ENCODE measurements around the gene AOPEP. TPM values are rescaled to one million over a fixed set of nuclear protein-coding genes. Genes with fewer than 3 reads are reported as not detected.

AOPEP gene
- total and polyA plus RNA-seq, 2 of the 13 experiments (the other 11 are each of a cell fraction or from before 2014, with no cell fraction given): 22.2 to 41.6 TPM

- intact Hi-C loops (cut with micrococcal nuclease; ENCODE audit: unreplicated experiment) (no loop called here), in situ Hi-C loops (cut with HindIII; ENCODE audit: extremely low pct_ligation_motif_present, low pct_unique_long_range_greater_than_20kb) (no loop called here)
- FAIRE-seq (no peak), DNase-seq (ENCODE audit: low spot score) (no peak), ATAC-seq (no peak)
- Histone ChIP-seq H2AFZ (ENCODE audit: low read length) (no peak overlapping the region), H3K27ac (ENCODE audit: extremely low read length, insufficient read depth, low read length) (no peak overlapping the region), H4K20me1 (ENCODE audit: insufficient read depth, low read length) (peaks cover 21% of the 10 kb centered on the region), H3K4me3 (replicated peaks in 1 of 3; ENCODE audit: insufficient read depth in 1 of 3, low read depth in 2 of 3, low read length in 3 of 3) (no peak overlapping the region), H3K36me3 (replicated peaks in 1 of 2; ENCODE audit: control insufficient read depth in 1 of 2, insufficient read depth in 2 of 2, low read length in 2 of 2) (peaks cover 48 to 80% of the 10 kb centered on the region in 2 experiments), H3K27me3 (ENCODE audit: control insufficient read depth in 1 of 2, insufficient read depth in 2 of 2, low read length in 2 of 2) (no peaks in the 10 kb centered on the region; a peak in 1 of 5 replicates), H3K79me2 (ENCODE audit: insufficient read depth, low read length) (peaks cover 4% of the 10 kb centered on the region), H3K4me1 (ENCODE audit: insufficient read depth, low read length) (no peaks in the 10 kb centered on the region), H3K9ac (ENCODE audit: insufficient read depth, low read depth, low read length) (no peak overlapping the region), H3K4me2 (ENCODE audit: low read depth, low read length) (no peak overlapping the region), H3K9me3 (ENCODE audit: low read length) (no peaks in the 10 kb centered on the region)
- WGBS (ENCODE audit: low lambda C conversion rate): 98% methylated on average over 19 of the region's 19 CpGs
- no peak for TF ChIP-seq XBP1 (CRISPR knock-in tag; IDR thresholded peaks at IDR 0.05)
- TF ChIP-seq NR1H2 (CRISPR knock-in tag; IDR thresholded peaks at IDR 0.05; ENCODE audit: borderline replicate concordance, low read depth): no peak
- no peak for TF ChIP-seq MAFF (IDR thresholded peaks at IDR 0.05; ENCODE audit: low read depth, low read length)
- no peak for TF ChIP-seq ZNF264 (CRISPR knock-in tag; IDR thresholded peaks at IDR 0.05)
- TF ChIP-seq MNT (IDR thresholded peaks at IDR 0.05): no peak
- no peak for TF ChIP-seq PRMT3 (CRISPR knock-in tag; IDR thresholded peaks at IDR 0.05; ENCODE audit: borderline replicate concordance, low read depth)
- peak; percentile 93 for TF ChIP-seq RBM22 (optimal IDR thresholded peaks at IDR 0.05; ENCODE audit: low read length)
- peak; percentile 14 for TF ChIP-seq AGO2 (optimal IDR thresholded peaks at IDR 0.05; ENCODE audit: low read depth, low read length)
- TF ChIP-seq KLF9 (CRISPR knock-in tag; IDR thresholded peaks at IDR 0.05; ENCODE audit: low read depth): no peak
- no peak for TF ChIP-seq ATF6 (CRISPR knock-in tag; conservative IDR thresholded peaks at IDR 0.05)
- TF ChIP-seq ZNF607 (CRISPR knock-in tag; IDR thresholded peaks at IDR 0.05; ENCODE audit: borderline replicate concordance): no peak
- TF ChIP-seq ZNF296 (CRISPR knock-in tag; conservative IDR thresholded peaks at IDR 0.05): no peak
- no peak for TF ChIP-seq HOXA3 (CRISPR knock-in tag; IDR thresholded peaks at IDR 0.05)
- no peak for TF ChIP-seq PRPF4 (IDR thresholded peaks at IDR 0.05; ENCODE audit: low read depth, low read length, poor library complexity, severe bottlenecking)
- CTCF ChIA-PET (ENCODE audit: low intra/inter-chr PET ratio, low total read pairs): no interaction called here
- POLR2A ChIA-PET: interaction anchor here (1.0 kb wide), 1 partner anchor 78 kb away, joined by 4 read pairs; no protein-coding TSS in a partner anchor
- BruUV-seq (replicated peaks): no TSS peak
Measured at GRCh38 chr9:95084254-95084934, 357.9 kb downstream of the AOPEP start.
